Posterior cingulate gyrus (tissue), 11 donors: ENCODE results near the gene P4HA1.

Source experiments
- DNase-seq, 10 donors: peaks; one replicate each; pipeline versions ENCODE4 v3.0.0 to v3.0.0-alpha.2; 2020 to 2021; ENCODE audit warnings: mixed read lengths in 3 of 10
- intact Hi-C: fragments of 100-400 bp; cut with DNase I; formaldehyde crosslinking; loops from one replicate; pipeline ENCODE4 v1.15.1; 2023

P4HA1 gene

DNA sequence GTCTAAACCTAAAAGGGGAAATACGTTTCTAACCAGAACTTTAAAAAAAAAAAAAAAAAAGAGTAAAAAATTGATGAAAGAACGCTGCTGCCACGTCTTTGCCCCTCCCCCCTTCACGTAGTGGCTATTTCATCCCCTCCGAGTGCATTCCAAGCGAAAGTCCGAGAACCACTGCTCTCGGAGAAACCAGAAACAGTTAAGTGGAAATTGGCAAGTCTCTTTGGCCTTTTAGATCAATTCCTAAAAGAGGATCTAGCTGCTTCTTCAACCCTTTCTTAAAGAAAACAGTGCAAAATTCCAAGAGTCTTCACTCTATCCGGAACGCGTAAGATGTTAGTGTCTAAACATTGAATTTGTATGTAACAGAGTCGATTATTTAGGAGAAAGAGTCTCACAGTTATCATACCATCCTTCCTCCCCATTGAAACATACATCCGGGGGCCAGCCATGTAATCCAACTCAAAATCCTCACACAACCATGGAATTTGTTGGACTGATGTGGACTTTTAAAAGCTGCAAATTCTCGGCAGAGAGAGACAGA, 1.1 kb downstream of the P4HA1 start:
- intact Hi-C loops = no loop called here
- peak in 1 of 10 donors; percentile 44 for DNase-seq

DNA sequence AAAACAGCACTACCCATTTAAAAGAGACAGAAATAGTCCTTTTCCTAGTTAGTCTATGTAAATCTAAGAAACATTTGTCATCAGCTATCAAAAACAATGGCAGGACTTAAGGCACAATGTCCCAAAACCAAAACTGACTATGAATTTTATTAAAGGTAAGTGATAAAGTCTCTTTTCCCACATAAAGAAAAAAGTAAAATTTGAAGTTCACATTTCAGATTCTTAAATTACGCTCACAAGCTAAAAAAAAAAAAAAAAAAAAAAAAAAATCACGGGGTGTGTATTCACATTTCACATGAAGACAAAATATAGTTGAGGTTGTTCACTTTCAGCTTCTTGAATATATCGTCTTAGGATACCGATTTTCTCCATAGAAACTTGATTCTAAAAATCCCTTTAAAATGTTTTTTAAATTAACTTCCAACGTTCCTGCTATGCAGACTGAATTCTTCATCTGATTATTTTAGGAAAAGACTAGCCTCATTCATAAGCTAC, 1.6 kb downstream of the P4HA1 start:
- DNase-seq = no peak
- intact Hi-C loops = no loop called here

DNA sequence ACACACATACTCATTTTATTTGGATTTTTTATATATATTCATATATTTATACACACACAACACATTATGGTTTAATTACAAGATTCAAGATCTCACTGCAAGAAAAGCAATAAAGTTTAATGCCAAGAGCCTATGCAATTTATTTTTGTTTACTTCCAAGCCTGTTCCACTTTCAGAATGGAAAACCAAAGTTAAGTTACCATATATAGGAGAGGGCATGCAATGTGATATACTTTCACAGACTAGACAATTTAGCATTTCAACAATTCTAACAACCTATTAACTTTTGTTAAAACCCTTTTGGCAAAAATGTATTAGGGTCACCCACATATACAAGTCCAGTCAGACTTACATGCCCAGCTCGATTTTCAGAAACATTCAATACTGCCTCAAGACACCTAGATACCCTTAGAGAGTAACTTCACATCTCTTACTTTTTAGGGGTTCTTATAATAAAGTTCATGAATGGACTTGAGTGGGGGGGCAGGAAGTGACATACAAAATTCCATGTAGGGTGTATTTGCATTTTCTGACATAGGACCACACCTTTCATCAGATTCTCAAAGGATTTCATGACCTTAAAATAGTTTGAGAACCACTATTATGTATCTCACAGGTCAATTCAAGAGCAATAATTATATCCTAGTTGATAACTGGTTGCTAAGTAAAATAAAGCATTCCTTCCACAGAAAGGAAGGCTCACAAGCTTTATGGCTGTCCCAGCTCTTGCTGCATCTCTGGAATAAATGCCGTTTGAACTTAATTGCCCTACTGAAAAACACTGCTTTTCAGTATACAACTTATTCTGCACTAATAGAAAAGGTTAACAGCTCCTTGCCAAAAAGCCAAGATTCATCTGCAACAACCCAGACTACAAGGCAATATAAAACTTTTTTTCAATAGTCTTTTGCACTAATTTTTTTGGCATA, 2.5 kb downstream of the P4HA1 start:
- intact Hi-C loops = no loop called here

DNA sequence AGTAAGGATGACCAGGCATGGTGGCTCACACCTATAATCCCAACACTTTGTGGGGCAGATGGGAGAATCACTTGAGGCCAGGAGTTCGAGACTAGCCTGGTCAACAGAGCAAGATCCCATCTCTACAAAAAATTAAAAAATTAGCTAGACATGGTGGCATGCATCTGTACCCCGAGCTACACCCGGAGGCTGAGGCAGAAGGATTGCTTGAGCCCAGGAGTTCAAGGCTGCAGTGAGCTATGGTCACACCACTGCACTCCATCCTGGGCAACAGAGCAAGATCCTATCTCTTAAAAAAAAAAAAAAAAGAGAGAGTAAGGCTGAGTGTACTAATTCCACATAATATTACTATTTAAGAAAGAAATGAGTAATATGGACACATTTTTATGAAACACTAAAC, 3.8 kb downstream of the P4HA1 start:
- intact Hi-C loops = no loop called here
- DNase-seq = no peak

More for the DNA sequence above, 2.5 kb downstream of the P4HA1 start:
- no peak for DNase-seq

DNA sequence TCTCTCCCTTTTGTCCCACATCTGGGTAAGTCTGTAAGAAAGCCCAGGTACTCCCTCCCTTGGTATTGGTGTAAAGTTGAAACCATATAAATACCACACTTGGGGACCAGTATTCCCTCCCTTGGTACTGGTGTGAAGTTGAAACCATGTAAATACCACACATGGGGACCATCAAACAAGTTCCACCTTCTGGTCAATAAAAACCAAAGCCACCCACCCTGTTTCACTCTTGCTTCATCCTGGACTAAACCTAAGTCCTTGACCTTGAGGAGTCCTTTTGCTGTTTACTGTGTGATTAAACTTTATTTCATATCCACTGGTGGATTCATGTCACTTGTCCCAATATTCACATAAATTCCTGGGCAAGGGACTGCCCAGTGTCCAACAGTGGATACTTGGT, 8.4 kb downstream of the P4HA1 start:
- no peak for DNase-seq
- intact Hi-C loops = no loop called here

DNA sequence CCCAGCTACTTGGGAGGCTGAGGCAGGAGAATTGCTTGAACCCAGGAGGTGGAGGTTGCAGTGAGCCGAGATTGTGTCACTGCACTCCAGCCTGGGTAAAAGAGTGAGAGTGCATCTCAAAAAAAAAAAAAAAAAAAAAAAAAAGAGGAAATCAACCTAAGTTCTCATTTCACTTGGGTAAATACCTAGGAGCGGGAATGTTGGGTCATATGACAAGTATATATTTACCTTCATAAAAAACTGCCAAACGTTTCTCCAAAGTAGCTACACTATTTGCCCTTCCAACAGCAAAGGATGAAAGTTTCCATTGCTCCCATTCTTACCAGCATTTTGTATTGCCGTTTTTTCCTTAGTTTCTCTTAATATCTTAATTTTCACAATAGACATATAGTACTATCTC, 9.8 kb downstream of the P4HA1 start:
- no peak for DNase-seq
- intact Hi-C loops = no loop called here

DNA sequence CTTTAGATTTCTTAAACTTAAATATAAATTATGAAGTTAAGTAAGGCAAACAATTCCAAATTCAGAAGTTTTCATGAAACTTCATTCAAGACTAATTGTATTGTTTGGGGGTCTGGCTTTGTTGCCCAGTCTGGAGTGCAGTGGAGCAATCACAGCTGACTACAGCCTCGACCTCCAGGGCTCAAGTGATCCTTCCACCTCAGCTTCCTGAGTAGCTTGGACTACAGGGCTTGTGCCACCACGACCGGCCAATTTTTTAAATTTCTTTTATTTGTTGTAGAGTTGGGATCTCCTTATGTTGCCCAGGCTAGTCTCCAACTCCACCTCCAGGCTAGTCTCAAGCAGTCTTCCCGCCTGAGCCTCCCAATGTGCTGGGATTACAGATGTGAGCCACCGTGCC, 12.5 kb downstream of the P4HA1 start:
- DNase-seq = no peak
- intact Hi-C loops = no loop called here

DNA sequence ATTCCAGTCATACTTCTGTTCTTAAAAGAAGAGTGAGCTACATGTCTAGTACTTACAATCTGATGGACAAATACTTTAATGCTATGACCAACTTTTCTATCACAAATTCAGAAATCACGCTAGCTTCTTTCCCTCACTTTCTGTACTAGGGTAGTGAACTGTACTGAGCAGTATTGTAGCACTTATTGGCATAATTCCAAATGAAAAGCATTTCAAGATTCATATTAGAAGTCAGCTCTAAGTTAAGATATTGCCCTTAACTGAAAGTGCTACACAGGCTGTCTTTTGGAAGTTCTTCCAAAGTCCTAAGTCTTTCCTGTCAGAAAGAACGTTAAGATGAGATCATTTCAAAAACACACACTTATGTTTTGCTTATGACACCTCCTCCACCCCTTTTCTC, 13.4 kb downstream of the P4HA1 start:
- intact Hi-C loops = no loop called here
- DNase-seq = no peak

DNA sequence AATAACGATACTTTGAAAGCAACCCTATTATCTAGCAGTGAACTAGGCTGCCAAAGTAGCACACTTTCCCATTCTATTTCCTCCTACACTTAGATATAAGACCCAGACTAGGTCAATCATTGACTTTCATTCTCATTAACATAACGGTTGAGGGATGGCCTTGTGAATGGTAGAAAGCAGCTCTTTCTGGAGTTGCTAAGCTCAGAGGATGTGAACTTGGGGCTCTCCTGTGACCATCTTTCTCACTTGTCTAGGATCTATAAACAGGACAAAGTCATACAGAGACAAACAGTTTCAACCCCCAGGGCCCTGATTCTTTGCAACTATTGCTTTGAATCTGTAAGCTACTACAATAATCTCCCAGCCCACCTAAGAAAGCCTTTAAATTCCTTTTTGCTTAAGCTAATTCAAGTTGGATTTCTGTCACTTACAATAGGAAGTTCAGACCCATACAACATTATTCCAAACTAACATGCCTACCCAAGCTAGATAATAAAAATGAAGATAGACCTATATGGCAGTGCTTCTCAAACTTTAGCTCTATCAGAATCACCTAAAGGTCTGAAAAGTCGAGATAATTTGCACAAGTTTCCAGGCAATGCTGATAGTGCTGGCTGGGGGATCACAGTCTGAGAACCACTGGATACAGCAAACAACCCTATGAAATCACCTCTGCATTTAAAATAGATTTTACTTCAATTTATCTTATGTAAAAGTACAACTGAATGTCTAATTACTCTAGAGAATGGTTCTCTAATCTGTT, 16.7 kb downstream of the P4HA1 start:
- DNase-seq = no peak
- intact Hi-C loops = no loop called here

DNA sequence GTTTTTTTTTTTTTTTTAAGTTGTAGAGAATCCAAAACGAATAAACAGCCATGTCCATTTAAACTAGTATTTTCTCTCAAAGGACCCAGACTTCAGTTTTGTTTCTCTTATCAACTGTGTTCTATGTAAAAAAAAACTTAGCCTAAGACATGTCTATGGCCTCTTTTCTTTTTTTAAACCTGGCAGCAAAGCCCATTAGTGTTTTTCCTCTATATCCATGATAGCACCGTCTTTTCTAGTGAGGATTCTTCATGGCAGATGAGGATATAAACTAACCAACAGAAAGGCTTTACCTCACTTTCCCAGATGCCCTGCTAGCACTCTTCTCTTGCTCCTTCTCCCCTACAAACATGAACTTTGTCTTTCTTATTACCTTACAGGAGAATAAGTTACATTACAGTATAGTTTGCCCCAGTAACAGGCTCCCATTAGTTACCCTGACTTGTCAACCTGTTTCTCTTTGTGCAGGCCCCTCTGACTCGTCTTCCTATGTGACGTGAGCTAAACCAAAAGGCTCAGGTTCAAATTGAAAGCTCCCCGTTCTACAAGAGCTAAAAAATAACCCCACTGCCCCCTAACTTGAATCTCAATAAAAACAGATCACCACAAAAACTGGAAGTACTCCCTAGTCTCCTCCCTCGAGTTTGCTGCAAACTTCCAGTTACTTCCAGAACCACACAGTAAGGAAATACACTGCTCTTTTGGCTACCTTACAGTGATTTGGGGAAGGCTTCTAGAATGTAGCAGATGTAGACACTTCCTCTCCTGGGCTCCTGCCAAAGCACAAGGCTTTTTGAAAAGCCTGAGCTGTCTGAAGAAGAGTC, 20.1 kb downstream of the P4HA1 start:
- DNase-seq = peak in 5 of 10 donors; percentile 24 to 34 (median 27)
- intact Hi-C loops = no loop called here

DNA sequence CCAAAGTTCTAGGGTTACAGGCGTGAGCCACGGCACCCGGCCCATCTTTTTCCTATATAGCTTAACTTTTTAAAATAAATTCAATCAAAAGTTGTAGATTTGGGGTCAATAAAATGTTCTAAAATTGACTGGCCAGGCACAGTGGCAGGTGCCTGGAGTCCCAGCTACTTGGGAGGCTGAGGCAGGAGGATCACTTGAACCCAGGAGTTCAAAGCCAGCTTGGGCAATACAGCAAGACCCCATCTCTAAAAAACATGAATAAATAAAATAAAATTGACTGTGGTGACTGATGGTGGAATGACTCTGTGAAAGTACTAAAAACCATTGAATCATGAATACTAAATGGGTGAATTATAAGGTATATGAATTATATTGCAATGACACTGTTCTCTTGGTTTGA, 20.8 kb downstream of the P4HA1 start:
- intact Hi-C loops = no loop called here
- DNase-seq = no peak

DNA sequence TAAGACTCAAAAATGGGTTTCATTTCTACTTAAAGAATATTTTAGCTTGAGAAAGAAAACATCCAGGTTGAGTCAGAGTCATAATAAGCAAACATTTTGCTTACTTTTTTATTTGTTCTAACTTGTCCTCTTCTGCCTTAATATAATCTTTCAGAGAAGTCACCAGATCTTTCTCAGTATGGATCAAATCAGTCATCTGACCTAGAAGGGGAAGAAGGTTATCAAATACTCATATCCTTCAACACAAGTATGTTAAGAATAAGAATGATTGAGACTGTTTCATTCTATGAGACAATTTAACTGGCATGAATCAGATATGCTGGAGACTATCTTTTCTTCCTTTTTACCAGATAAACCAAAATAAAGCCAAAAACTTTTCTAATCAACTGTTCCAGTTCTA, 23.0 kb downstream of the P4HA1 start:
- DNase-seq = no peak
- intact Hi-C loops = no loop called here

DNA sequence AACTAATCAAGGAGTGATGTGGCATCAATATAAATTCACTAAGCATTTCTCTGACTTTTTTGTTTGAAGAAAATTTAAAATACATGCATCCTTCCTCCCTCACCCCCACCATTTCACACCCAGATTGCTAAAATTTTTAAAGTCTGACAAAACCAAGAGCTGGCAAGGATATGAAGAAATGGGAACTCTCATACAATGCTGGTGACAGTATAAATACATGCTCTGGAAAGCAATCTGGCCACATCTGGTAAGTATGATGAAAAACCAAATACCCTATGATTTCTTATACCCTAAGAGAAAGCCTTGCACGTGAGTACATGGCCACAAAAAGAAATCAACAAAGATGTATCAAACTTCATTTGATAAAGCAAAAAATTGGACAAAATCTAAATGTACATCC, 31.2 kb downstream of the P4HA1 start:
- intact Hi-C loops = no loop called here
- no peak for DNase-seq

DNA sequence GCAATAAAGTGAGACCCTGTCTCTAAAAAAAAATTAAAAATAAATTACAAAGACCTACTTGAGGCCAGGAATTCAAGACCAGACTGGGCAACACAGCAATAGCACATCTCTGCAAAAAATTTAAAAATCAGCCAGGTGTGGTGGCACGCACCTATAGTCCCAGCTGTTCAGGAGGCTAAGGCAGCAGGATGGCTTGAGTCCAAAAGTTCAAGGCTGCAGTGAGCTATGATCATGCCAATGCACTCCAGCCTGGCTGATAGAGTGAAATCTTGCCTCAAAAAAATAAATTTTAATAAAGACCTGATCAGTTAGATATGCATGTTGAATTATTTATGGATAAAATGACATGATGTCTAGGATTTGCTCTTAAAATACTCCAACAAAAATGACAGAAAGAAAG, 34.9 kb downstream of the P4HA1 start:
- no peak for DNase-seq
- intact Hi-C loops = no loop called here

DNA sequence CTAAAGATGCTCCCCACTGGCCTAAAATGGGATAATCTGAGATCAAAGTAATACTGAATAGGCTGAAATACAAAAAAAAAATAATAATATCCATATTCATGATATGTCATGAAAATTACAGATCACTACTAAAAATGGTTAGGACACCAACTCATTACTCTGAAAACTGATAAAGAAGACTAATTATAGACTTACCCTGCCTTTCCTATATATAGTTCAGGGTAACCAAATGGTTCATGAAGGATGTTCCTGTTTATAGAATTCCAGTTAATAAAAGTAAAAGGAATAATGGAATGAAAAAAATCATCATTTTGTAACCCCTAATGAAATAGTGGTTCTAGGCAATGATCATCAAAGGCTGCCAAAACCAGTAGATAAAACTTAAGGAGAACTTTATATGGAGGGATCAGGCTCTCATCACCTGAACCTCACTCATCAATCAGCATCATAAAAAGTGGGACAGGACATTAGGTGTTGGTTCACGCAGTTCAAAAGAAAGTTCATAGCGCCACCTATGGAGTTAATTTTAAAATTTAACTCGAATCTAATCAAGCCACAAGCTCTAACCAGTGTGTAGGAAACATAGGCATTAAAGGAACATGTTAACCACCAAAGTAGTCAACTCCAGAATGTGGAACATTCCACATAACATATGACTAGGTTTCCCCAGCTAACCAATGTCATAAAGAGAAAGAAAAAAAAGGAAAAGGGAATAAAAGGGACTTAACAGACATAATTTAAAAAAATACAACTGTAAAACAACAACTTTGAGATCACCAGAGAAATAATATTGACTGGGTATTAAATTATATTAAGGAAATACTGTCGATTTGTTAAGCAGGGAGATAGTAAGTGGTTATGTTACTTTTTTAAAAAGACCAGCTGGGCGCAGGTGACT, 35.7 kb downstream of the P4HA1 start:
- DNase-seq = no peak

DNA sequence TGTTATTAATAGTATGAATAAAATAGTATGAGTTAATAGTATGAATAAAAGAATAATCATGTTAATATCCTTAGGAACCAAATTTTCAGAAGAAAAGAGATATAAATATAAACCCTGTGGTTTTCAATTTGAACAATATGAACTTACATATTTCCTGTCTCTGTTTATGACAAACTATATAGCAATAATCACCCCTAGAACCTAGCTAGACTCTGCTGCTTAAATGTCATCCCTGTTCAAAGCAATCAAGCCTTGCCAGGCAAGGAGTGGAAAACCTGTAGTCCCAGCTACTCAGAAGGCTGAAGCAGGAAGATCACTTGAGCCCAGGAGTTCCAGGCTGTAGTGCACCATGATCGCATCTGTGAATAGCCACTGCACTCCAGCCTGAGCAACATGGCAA, 36.5 kb downstream of the P4HA1 start:
- no peak for DNase-seq
- intact Hi-C loops = no loop called here

More for the DNA sequence above, 35.7 kb downstream of the P4HA1 start:
- intact Hi-C loops = no loop called here

DNA sequence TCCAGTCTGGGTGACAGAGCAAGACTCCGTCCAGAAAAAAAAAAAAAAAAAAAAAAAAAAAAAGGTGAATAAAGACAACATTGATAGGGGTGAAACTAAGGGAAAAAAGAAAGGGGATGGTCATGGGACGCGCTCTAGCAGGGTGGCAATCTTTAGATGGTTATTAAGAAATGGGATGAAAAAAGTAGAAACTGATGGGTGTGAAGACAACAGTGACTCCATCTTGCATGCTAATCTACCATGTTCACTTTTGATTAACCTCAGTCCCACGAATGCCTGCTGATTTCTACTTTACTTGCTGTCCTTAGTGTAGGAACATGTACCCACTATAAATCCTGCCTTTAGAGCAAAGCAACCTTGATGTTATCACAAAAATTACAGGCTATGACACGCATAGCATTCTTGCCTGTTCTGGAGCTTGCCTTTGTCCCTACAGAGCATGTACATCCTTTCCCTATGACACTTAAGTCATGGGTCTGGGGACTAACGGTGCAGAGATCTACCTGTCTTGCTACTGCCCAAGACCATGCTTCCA, 38.5 kb downstream of the P4HA1 start:
- intact Hi-C loops = no loop called here
- DNase-seq = no peak

DNA sequence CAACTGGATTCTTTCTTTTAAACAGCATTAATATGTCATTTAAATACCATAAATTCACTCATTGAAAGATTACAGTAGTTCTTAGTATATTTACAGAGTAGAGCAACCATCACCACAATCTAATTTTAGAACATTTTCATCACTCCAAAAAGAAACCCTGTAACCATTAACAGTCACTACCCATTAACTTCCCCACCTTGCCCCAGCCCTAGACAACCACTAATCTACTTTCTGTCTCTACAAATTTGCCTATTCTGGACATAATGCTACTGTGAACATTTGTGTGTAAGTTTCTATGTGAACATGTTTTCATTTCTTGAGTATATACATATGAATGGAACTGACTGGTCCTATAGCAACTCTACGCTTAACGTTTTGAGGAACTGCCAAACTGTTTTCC, 42.4 kb downstream of the P4HA1 start:
- intact Hi-C loops = no loop called here
- DNase-seq = no peak

DNA sequence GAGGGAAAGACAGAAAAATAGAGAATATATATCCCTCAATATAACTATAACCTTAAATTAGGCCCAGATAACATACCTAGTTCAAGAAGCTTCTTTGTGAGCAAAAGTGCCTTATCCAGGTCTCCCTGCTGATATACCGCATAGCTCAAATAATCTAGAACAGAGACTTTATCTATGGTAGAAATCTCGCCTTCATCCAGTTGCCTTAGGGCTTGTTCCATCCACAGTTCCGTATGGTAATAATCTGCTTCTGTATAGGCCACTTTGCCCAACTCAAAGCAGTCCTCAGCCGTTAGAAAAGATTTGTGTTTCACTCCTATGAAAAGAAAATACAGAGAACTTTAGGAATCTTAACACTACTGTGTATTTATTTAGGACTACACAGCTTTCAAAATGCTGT, 43.4 kb downstream of the P4HA1 start:
- DNase-seq = no peak
- intact Hi-C loops = no loop called here
